A673 (cell line): ENCODE data around the gene ATP8A1. TPM values are rescaled to one million over a fixed set of nuclear protein-coding genes. Genes with fewer than 3 reads are reported as not detected.

Source experiments
- BruUV-seq: library from RNA; stranded (reverse); fragments of 400-500 nt; replicated peaks from 2 replicates; lab custom pipeline; 2021; lab: Mats Ljungman, UMichigan
- CTCF ChIA-PET: fragments of 300-600 bp; sonication (Branson Sonifier 250); formaldehyde crosslinking; loops from one replicate; lab custom pipeline; 2022; ENCODE audit warnings: antibody characterized with exemption; lab: Charles Lee
- POLR2A ChIA-PET: fragments of 300-600 bp; sonication (Branson Sonifier 250); formaldehyde crosslinking; loops from one replicate; lab custom pipeline; 2022; ENCODE audit warnings: antibody characterized with exemption; ENCODE audit not compliant: low non-redundant PET; lab: Charles Lee
- DNase-seq: peaks from one replicate; pipeline ENCODE4 v3.0.0-alpha.2; 2015; ENCODE audit warnings: low spot score
- H3K27ac ChIP-seq: fragments of 200-600 bp; sonication (generic); 2 replicates; pipeline ENCODE4 v1.5.1; 2016; ENCODE audit warnings: mixed run types, low read depth, mild to moderate bottlenecking, mixed read lengths, antibody characterized with exemption, low read length; ENCODE audit not compliant: poor library complexity, severe bottlenecking
- H3K27me3 ChIP-seq: fragments of 200-600 bp; sonication (generic); replicated peaks from 2 replicates; pipeline ENCODE4 v1.6.1; 2017; ENCODE audit warnings: mixed run types, low read depth, mild to moderate bottlenecking, mixed read lengths, antibody characterized with exemption, low read length; ENCODE audit not compliant: insufficient read depth, poor library complexity
- H3K36me3 ChIP-seq: fragments of 200-600 bp; sonication (generic); 2 replicates; pipeline ENCODE4 v1.6.1; 2016; ENCODE audit warnings: mixed run types, mild to moderate bottlenecking, mixed read lengths, antibody characterized with exemption, low read length; ENCODE audit not compliant: insufficient read depth, poor library complexity, severe bottlenecking
- H3K4me1 ChIP-seq: fragments of 200-600 bp; sonication (generic); 2 replicates; pipeline ENCODE4 v1.6.1; 2017; ENCODE audit warnings: mixed run types, mild to moderate bottlenecking, mixed read lengths, antibody characterized with exemption, low read length; ENCODE audit not compliant: insufficient read depth, poor library complexity, severe bottlenecking
- H3K4me3 ChIP-seq: fragments of 200-600 bp; sonication (generic); 2 replicates; pipeline ENCODE4 v1.5.1; 2016; ENCODE audit warnings: low read depth, mixed run types, mild to moderate bottlenecking, mixed read lengths, low read length; ENCODE audit not compliant: poor library complexity, severe bottlenecking
- H3K9me3 ChIP-seq: fragments of 200-600 bp; sonication (generic); 2 replicates; pipeline ENCODE4 v1.6.1; 2016; ENCODE audit warnings: mixed run types, low read depth, mild to moderate bottlenecking, mixed read lengths, antibody characterized with exemption, low read length; ENCODE audit not compliant: poor library complexity, severe bottlenecking
- EZH2 ChIP-seq: fragments of 200-600 bp; sonication (generic); IDR thresholded peaks from 2 replicates; pipeline ENCODE4 v1.6.1; 2017; ENCODE audit warnings: borderline replicate concordance, low read depth, mild to moderate bottlenecking, mixed read lengths, antibody characterized with exemption, low read length; ENCODE audit not compliant: poor library complexity, severe bottlenecking
- intact Hi-C: fragments of 100-400 bp; cut with micrococcal nuclease; formaldehyde crosslinking; loops from one replicate; pipeline ENCODE4 v1.10.0; 2022; ENCODE audit not compliant: unreplicated experiment
- total RNA-seq: library from RNA; stranded (reverse); gene quantifications from 2 replicates; pipeline ENCODE4 v1.2.3, GENCODE V29; 2021
- TF ChIP-seq, protein P1 (sequence below): fragments of 300-800, 200-600 bp; sonication (generic); conservative IDR thresholded peaks from 2 replicates; pipeline ENCODE4 v1.5.1; 2017; ENCODE audit warnings: low read depth, mild to moderate bottlenecking, antibody characterized with exemption, low read length, moderate library complexity, mixed read lengths

ATP8A1 gene
- total RNA-seq, 1 experiment from 2014 or later, result 0.28 TPM

DNA sequence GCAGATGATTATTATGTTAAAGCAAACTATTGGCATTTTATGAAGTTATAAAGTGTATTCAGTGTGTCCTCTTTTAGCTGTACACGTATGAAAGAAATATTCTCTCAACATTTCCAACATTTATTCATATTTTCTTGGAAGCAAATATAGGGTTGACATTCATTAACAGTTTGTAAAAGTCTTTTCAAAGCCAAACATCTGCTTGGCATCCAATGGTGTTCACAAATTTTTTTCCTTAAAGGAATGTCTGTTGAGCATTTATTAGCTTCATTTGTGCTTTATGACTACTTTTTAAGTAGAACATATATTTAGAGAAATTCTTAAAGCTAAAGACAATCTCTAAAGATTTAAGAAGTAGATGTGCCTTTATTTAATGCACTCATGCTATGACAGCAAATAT, 176.6 kb downstream of the ATP8A1 start:
- H3K36me3 ChIP-seq, result no peaks in the 10 kb centered on the region

DNA sequence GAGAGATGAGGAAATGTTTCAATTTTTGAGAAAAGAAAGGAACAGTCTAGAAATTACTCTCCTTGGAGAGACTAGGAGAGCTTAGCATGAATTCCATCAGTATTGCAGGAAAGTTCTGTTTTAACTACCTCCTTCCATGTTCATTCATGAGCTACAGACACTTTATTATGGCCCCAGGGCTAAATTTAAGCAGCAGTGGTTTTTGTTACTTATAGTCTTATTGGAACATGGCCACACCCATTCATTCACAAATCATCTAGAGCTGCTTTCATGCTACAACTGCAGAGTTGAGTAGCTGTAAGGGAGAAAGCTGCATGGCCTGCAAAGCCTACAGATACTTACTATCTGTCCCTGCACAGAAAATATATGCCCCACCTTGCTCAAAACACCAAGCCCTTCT, 178.0 kb downstream of the ATP8A1 start:
- Histone ChIP-seq H3K4me1 (no peaks in the 10 kb centered on the region), H3K27ac (no peak overlapping the region), H3K4me3 (no peak overlapping the region), H3K27me3 (no peaks in the 10 kb centered on the region), H3K9me3 (no peaks in the 10 kb centered on the region), H3K36me3 (no peaks in the 10 kb centered on the region)
- BruUV-seq, result no TSS peak
- intact Hi-C loops, result no loop called here
- CTCF ChIA-PET, result no interaction called here
- TF ChIP-seq EZH2, result no peak
- TF ChIP-seq, protein P1, sequence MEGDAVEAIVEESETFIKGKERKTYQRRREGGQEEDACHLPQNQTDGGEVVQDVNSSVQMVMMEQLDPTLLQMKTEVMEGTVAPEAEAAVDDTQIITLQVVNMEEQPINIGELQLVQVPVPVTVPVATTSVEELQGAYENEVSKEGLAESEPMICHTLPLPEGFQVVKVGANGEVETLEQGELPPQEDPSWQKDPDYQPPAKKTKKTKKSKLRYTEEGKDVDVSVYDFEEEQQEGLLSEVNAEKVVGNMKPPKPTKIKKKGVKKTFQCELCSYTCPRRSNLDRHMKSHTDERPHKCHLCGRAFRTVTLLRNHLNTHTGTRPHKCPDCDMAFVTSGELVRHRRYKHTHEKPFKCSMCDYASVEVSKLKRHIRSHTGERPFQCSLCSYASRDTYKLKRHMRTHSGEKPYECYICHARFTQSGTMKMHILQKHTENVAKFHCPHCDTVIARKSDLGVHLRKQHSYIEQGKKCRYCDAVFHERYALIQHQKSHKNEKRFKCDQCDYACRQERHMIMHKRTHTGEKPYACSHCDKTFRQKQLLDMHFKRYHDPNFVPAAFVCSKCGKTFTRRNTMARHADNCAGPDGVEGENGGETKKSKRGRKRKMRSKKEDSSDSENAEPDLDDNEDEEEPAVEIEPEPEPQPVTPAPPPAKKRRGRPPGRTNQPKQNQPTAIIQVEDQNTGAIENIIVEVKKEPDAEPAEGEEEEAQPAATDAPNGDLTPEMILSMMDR, result no peak
- DNase-seq, result no peak
- POLR2A ChIA-PET, result no interaction called here

More for the DNA sequence above, 176.6 kb downstream of the ATP8A1 start:
- BruUV-seq, result no TSS peak
- ChIA-PET CTCF (no interaction called here), POLR2A (no interaction called here)
- Histone ChIP-seq H3K4me1 (no peaks in the 10 kb centered on the region), H3K9me3 (no peaks in the 10 kb centered on the region), H3K4me3 (no peak overlapping the region), H3K27ac (no peak overlapping the region), H3K27me3 (peaks cover 6% of the 10 kb centered on the region)
- intact Hi-C loops, result no loop called here
- TF ChIP-seq, protein P1, result no peak
- no peak for TF ChIP-seq EZH2
- no peak for DNase-seq

DNA sequence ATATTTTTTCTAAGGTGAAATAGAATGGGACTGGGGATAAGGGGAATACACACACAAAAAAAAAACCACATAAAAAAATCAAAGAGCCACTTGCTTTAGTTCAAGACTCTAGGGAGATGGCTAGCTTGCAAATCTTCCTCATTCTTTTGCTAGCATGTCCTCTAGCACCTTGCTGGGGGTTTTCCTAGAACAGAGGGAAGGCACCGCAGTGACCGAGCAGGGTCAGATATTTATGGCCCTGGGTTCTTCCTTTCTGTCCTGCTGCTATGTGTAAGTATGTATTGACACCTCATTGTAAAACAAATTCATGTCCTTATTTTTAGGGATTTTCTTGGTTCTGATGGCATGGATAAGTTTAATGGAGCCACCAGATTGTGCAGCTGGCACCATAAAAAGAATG, 178.4 kb downstream of the ATP8A1 start:
- CTCF ChIA-PET, result interaction anchor here (0.6 kb wide), 1 partner anchor 1503 kb away, joined by 3 read pairs; no protein-coding TSS in a partner anchor
- Histone ChIP-seq H3K36me3 (no peaks in the 10 kb centered on the region), H3K4me1 (no peaks in the 10 kb centered on the region), H3K4me3 (no peak overlapping the region), H3K27me3 (no peaks in the 10 kb centered on the region), H3K27ac (no peak overlapping the region), H3K9me3 (no peaks in the 10 kb centered on the region)
- no peak for DNase-seq
- intact Hi-C loops, result no loop called here
- no TSS peak for BruUV-seq
- POLR2A ChIA-PET, result no interaction called here
- TF ChIP-seq, protein P1, result no peak
- no peak for TF ChIP-seq EZH2
